Measurements from ENCODE around the gene ITGAX. TPM values are rescaled to one million over a fixed set of nuclear protein-coding genes. Genes with fewer than 3 reads are reported as not detected.

Gene ITGAX
- total and polyA plus RNA-seq, 10 of the 15 experiments (the other 5 are each of a cell fraction or from before 2014, with no cell fraction given): 1.6 to 37.9 (median 17.9) TPM

GRCh38 chr16:31397701-31398100 lies 42.7 kb downstream of the ITGAX start:
- 65% methylated on average over 9 of the region's 9 CpGs for WGBS (ENCODE audit: insufficient coverage, insufficient replicate concordance, low lambda C conversion rate, missing lambda C conversion rate)
- no peaks in the 10 kb centered on the region for H4K20me1 ChIP-seq (ENCODE audit: control insufficient read depth, insufficient read depth)
- ChIA-PET SMC1A (ENCODE audit: uncharacterized antibody, unreplicated experiment) (no interaction called here), POLR2A (interaction anchor here (0.6 kb wide), 1 partner anchor 58 kb away, joined by 3 read pairs; no protein-coding TSS in a partner anchor), CTCF (no interaction called here), RAD21 (ENCODE audit: unreplicated experiment) (interaction anchor here (0.7 kb wide), 1 partner anchor 182 kb away, joined by 5 read pairs; no protein-coding TSS in a partner anchor)
- H3K4me3 ChIP-seq: no peak overlapping the region
- FAIRE-seq (no peak), ATAC-seq (no peak), DNase-seq (ENCODE audit: low read depth, low spot score) (no peak)
- no TSS peak for BruUV-seq (replicated peaks)
- in situ Hi-C loops (cut with MboI) (no loop called here), intact Hi-C loops (cut with micrococcal nuclease; ENCODE audit: unreplicated experiment) (no loop called here)
- TF ChIP-seq EP300 (IDR thresholded peaks at IDR 0.05; ENCODE audit: borderline replicate concordance in 1 of 2, control insufficient read depth in 1 of 2, low read depth in 2 of 2, low read length in 2 of 2) (no peak), ZBTB11 (CRISPR knock-in tag; IDR thresholded peaks at IDR 0.05) (no peak), BCL3 (IDR thresholded peaks at IDR 0.05; ENCODE audit: borderline replicate concordance, insufficient read depth, low read depth, low read length, poor library complexity, severe bottlenecking) (no peak), MYC (IDR thresholded peaks at IDR 0.05; ENCODE audit: insufficient read depth, insufficient read length, insufficient replicate concordance, low read length, severe bottlenecking) (no peak), SIX5 (IDR thresholded peaks at IDR 0.05; ENCODE audit: low read depth, low read length, severe bottlenecking) (no peak), GATAD2B (conservative IDR thresholded peaks at IDR 0.05; ENCODE audit: low read depth) (no peak), PAX8 (IDR thresholded peaks at IDR 0.05) (no peak), HDGF (IDR thresholded peaks at IDR 0.05) (no peak), ZNF384 (IDR thresholded peaks at IDR 0.05; ENCODE audit: borderline replicate concordance, low read depth, low read length) (no peak), MTA3 (IDR thresholded peaks at IDR 0.05; ENCODE audit: borderline replicate concordance, low read length) (no peak)
- H3K27ac ChIP-seq (ENCODE audit: control insufficient read depth, insufficient read depth): no peak overlapping the region
- no peaks in the 10 kb centered on the region for H3K79me2 ChIP-seq (ENCODE audit: control insufficient read depth, insufficient read depth, low read length)
- H2AFZ ChIP-seq (ENCODE audit: control insufficient read depth, low read depth, low read length): no peak overlapping the region
- no peaks in the 10 kb centered on the region for H3K27me3 ChIP-seq (replicated peaks in 1 of 2; ENCODE audit: control insufficient read depth in 2 of 2, insufficient read depth in 2 of 2, low read length in 1 of 2)
- H3K4me1 ChIP-seq (ENCODE audit: control insufficient read depth, insufficient read depth, low read length): peaks cover 4% of the 10 kb centered on the region
- H3K4me2 ChIP-seq (ENCODE audit: control insufficient read depth, insufficient read depth): no peak overlapping the region
- H3K9ac ChIP-seq (ENCODE audit: control insufficient read depth, insufficient read depth, low read length): no peak overlapping the region
- peaks cover 3% of the 10 kb centered on the region; the same call in 1 of the 3 replicates for H3K9me3 ChIP-seq (replicated peaks; ENCODE audit: control insufficient read depth, insufficient read depth, low read length)
- H3K36me3 ChIP-seq (ENCODE audit: control insufficient read depth in 2 of 2, insufficient read depth in 2 of 2, low read length in 1 of 2): no peaks in the 10 kb centered on the region

Data from GM12878 (cell line).